Mucosa of rectum (tissue), 2 donors: ENCODE data around the gene EPHA10.
"Not testable (repeated sequence)": the region's sequence is repeated elsewhere in the genome, so short reads cannot be mapped to it uniquely, and the experiment has no call there.

Experiments
- H3K27ac ChIP-seq, 2 donors: one replicate each; pipeline ENCODE4 v1.7.0; 2013; ENCODE audit warnings: inconsistent platforms in 2 of 2, low read depth in 2 of 2, low read length in 2 of 2
- H3K27me3 ChIP-seq, 2 donors: one replicate each; pipeline ENCODE4 v1.7.0; 2013; ENCODE audit warnings: low read length in 2 of 2; ENCODE audit not compliant: control insufficient read depth in 2 of 2, insufficient read depth in 2 of 2
- H3K36me3 ChIP-seq, 2 donors: one replicate each; pipeline ENCODE4 v1.7.0; 2013; ENCODE audit warnings: low read length in 2 of 2; ENCODE audit not compliant: control insufficient read depth in 2 of 2, insufficient read depth in 2 of 2
- H3K4me1 ChIP-seq, 2 donors: one replicate each; pipeline ENCODE4 v1.7.0; 2013; ENCODE audit warnings: low read length in 2 of 2, mild to moderate bottlenecking in 1 of 2; ENCODE audit not compliant: control insufficient read depth in 2 of 2, insufficient read depth in 2 of 2
- H3K4me3 ChIP-seq, 2 donors: one replicate each; pipeline ENCODE4 v1.7.0; 2013; ENCODE audit warnings: low read length in 2 of 2
- H3K9ac ChIP-seq, 2 donors: one replicate each; pipeline ENCODE4 v1.7.0; 2013; ENCODE audit warnings: low read length in 2 of 2, low read depth in 1 of 2, mild to moderate bottlenecking in 1 of 2
- H3K9me3 ChIP-seq, 2 donors: one replicate each; pipeline ENCODE4 v1.7.0; 2013; ENCODE audit warnings: low read length in 2 of 2; ENCODE audit not compliant: control insufficient read depth in 2 of 2
- donor health status: healthy.
- donor health status: Normal muscosa, but diverticular disease.

EPHA10 gene

GRCh38 chr1:37797750-37798345 is 32.9 kb upstream of the EPHA10 start:
- no peak overlapping the region for H3K27ac ChIP-seq
- no peak overlapping the region for H3K4me3 ChIP-seq
- H3K27me3 ChIP-seq, result no peaks in the 10 kb centered on the region
- H3K36me3 ChIP-seq, result peaks cover 12 to 25% of the 10 kb centered on the region in 2 donors
- no peaks in the 10 kb centered on the region for H3K9me3 ChIP-seq
- no peak overlapping the region for H3K9ac ChIP-seq
- H3K4me1 ChIP-seq, result peaks cover 6 to 10% of the 10 kb centered on the region in 2 donors

GRCh38 chr1:37795340-37796125 is 30.6 kb upstream of the EPHA10 start:
- Histone ChIP-seq H3K9ac (no peak overlapping the region), H3K4me3 (peak overlapping the region; percentile 22 to 71)

GRCh38 chr1:37794372-37795339 is 29.7 kb upstream of the EPHA10 start:
- peaks cover 6 to 10% of the 10 kb centered on the region in 2 donors for H3K4me1 ChIP-seq
- H3K36me3 ChIP-seq, result peaks cover 0 to 6% of the 10 kb centered on the region in 2 donors
- H3K9ac ChIP-seq, result no peak overlapping the region
- no peak overlapping the region for H3K27ac ChIP-seq
- H3K4me3 ChIP-seq, result peak overlapping the region; percentile 37 to 71
- H3K27me3 ChIP-seq, result peaks cover 0 to 4% of the 10 kb centered on the region in 2 donors
- no peaks in the 10 kb centered on the region for H3K9me3 ChIP-seq

More at GRCh38 chr1:37795340-37796125, 30.6 kb upstream of the EPHA10 start:
- peaks cover 6 to 10% of the 10 kb centered on the region in 2 donors for H3K4me1 ChIP-seq
- peaks cover 0 to 4% of the 10 kb centered on the region in 2 donors for H3K27me3 ChIP-seq
- peaks cover 6 to 13% of the 10 kb centered on the region in 2 donors for H3K36me3 ChIP-seq
- no peak overlapping the region for H3K27ac ChIP-seq
- no peaks in the 10 kb centered on the region for H3K9me3 ChIP-seq

GRCh38 chr1:37793773-37794371 is 29.0 kb upstream of the EPHA10 start, which contains the start of gene MANEAL:
Gene MANEAL, plus strand, starts transcription at chr1:37793847. Its CDS starts 336 bp downstream, at chr1:37794183.
- Histone ChIP-seq H3K9ac (peak within 1 kb of the TSS in 1 of 2 donors; percentile 54), H3K36me3 (no peaks in the 10 kb centered on the region), H3K9me3 (no peaks in the 10 kb centered on the region), H3K27me3 (peaks cover 0 to 4% of the 10 kb centered on the region in 2 donors), H3K27ac (no peak within 1 kb of the TSS), H3K4me3 (peak within 1 kb of the TSS; percentile 67 to 71), H3K4me1 (peaks cover 6 to 10% of the 10 kb centered on the region in 2 donors)

GRCh38 chr1:37792943-37793686 is 28.2 kb upstream of the EPHA10 start:
- Histone ChIP-seq H3K9me3 (no peaks in the 10 kb centered on the region), H3K36me3 (no peaks in the 10 kb centered on the region), H3K4me1 (peaks cover 6 to 10% of the 10 kb centered on the region in 2 donors), H3K27ac (no peak overlapping the region), H3K27me3 (peaks cover 0 to 4% of the 10 kb centered on the region in 2 donors), H3K9ac (no peak overlapping the region), H3K4me3 (peak overlapping the region in 1 of 2 donors; percentile 71)

GRCh38 chr1:37782491-37782890 is 17.6 kb upstream of the EPHA10 start:
- Histone ChIP-seq H3K27me3 (no peaks in the 10 kb centered on the region), H3K36me3 (no peaks in the 10 kb centered on the region), H3K27ac (no peak overlapping the region), H3K9me3 (no peaks in the 10 kb centered on the region), H3K4me1 (peaks cover 9% of the 10 kb centered on the region in 2 donors), H3K4me3 (no peak overlapping the region), H3K9ac (no peak overlapping the region)

- no peak overlapping the region for H3K27ac ChIP-seq
- H3K4me1 ChIP-seq, result peaks cover 9% of the 10 kb centered on the region in 2 donors
- no peak overlapping the region for H3K4me3 ChIP-seq
- H3K27me3 ChIP-seq, result no peaks in the 10 kb centered on the region
- H3K9me3 ChIP-seq, result no peaks in the 10 kb centered on the region
- H3K9ac ChIP-seq, result no peak overlapping the region
- no peaks in the 10 kb centered on the region for H3K36me3 ChIP-seq
These were observed 13.7 kb upstream of the EPHA10 start for GRCh38 chr1:37778654-37779053.

GRCh38 chr1:37776946-37777516 is 12.1 kb upstream of the EPHA10 start:
- no peaks in the 10 kb centered on the region for H3K27me3 ChIP-seq
- no peaks in the 10 kb centered on the region for H3K36me3 ChIP-seq
- peaks cover 9% of the 10 kb centered on the region in 2 donors for H3K4me1 ChIP-seq
- H3K9me3 ChIP-seq, result no peaks in the 10 kb centered on the region
- no peak overlapping the region for H3K27ac ChIP-seq
- H3K9ac ChIP-seq, result no peak overlapping the region
- no peak overlapping the region for H3K4me3 ChIP-seq

GRCh38 chr1:37771440-37771839 is 6.5 kb upstream of the EPHA10 start:
- not testable (repeated sequence) for H3K9ac ChIP-seq, H3K36me3 ChIP-seq, H3K27me3 ChIP-seq, H3K9me3 ChIP-seq, H3K27ac ChIP-seq, H3K4me1 ChIP-seq, H3K4me3 ChIP-seq
